Tibial artery (tissue), 4 donors: Measurements from ENCODE around the gene SPOCK3.

Source experiments
- DNase-seq, 2 donors: peaks; one replicate each; pipeline ENCODE4 v3.0.0-alpha.2; 2019
- H3K27ac ChIP-seq, 2 donors: fragments of 200-600 bp; sonication (generic) in 1 of 2; 1 replicate in 1 of 2; 2 replicates in 1 of 2; pipeline ENCODE4 v1.5.1; 2018 to 2019; ENCODE audit warnings: mild to moderate bottlenecking in 1 of 2
- H3K27me3 ChIP-seq, 2 donors: fragments of 200-600 bp; sonication (generic) in 1 of 2; one replicate each; pipeline versions ENCODE4 v1.5.1 to v1.6.0; 2016 to 2019
- H3K36me3 ChIP-seq, 3 donors: fragments of 200-600 bp; sonication (generic) in 2 of 3; one replicate each; pipeline ENCODE4 v1.5.1; 2016 to 2019; ENCODE audit warnings: mild to moderate bottlenecking in 2 of 3
- H3K4me1 ChIP-seq, 4 donors: fragments of 200-600 bp; sonication (generic) in 2 of 4; 1 replicate in 3 of 4; 2 replicates in 1 of 4; pipeline ENCODE4 v1.5.1; 2016 to 2019
- H3K4me3 ChIP-seq, 2 donors: fragments of 200-600 bp; sonication (generic) in 1 of 2; 1 replicate in 1 of 2; 2 replicates in 1 of 2; pipeline ENCODE4 v1.5.1; 2018 to 2019; ENCODE audit warnings: mild to moderate bottlenecking in 2 of 2
- H3K9me3 ChIP-seq, 3 donors: fragments of 200-600 bp; sonication (generic) in 1 of 3; one replicate each; pipeline ENCODE4 v1.5.1; 2016 to 2019
- intact Hi-C: fragments of 100-400 bp; cut with DNase I; formaldehyde crosslinking; loops from one replicate; pipeline ENCODE4 v1.15.0; 2023; ENCODE audit warnings: low total_unique reads
- TF ChIP-seq, protein P1 (sequence below), 2 experiments: fragments of 200-600 bp in 1 of 2; fragments of 450-650 bp in 1 of 2; IDR thresholded peaks; one replicate each; pipeline ENCODE4 v1.5.1; 2017 to 2019; ENCODE audit warnings: antibody characterized with exemption in 2 of 2, mild to moderate bottlenecking in 1 of 2, moderate library complexity in 1 of 2

Gene SPOCK3

DNA sequence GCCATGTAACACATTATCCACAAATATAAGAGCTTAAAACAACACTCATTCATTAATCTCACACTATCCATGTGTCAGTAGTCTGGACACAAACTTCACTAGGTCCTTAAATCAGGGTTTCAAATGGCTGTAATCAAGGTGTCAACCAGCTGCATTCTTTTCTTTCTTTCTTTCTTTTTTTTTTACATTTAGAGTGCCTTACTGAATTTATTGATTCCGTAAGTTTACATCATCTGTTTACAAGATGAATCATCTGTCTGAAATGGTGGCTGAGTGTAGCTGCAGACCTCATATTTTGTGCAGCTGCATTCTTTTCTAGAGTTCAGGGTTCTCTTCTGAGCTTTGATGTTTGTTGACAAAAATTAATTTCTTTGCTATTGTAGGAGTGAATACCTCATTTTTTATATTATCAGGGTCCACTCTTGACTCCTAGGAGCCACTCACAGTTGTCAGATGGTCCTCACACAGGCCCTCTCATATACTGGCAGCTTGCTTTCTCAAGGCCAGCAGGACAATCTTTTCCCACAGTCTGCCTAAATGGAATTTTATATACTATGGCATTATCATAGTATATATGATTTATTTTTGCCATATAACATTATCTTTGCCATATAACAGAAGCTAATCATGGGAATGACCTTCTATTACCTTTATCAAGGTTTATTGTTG lies 37.8 kb downstream of the SPOCK3 start:
- no peaks in the 10 kb centered on the region for H3K4me1 ChIP-seq
- H3K4me3 ChIP-seq, result no peak overlapping the region
- intact Hi-C loops, result no loop called here
- no peak overlapping the region for H3K27ac ChIP-seq
- TF ChIP-seq, protein P1, sequence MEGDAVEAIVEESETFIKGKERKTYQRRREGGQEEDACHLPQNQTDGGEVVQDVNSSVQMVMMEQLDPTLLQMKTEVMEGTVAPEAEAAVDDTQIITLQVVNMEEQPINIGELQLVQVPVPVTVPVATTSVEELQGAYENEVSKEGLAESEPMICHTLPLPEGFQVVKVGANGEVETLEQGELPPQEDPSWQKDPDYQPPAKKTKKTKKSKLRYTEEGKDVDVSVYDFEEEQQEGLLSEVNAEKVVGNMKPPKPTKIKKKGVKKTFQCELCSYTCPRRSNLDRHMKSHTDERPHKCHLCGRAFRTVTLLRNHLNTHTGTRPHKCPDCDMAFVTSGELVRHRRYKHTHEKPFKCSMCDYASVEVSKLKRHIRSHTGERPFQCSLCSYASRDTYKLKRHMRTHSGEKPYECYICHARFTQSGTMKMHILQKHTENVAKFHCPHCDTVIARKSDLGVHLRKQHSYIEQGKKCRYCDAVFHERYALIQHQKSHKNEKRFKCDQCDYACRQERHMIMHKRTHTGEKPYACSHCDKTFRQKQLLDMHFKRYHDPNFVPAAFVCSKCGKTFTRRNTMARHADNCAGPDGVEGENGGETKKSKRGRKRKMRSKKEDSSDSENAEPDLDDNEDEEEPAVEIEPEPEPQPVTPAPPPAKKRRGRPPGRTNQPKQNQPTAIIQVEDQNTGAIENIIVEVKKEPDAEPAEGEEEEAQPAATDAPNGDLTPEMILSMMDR (IDR thresholded peaks at IDR 0.05), result no peak
- H3K27me3 ChIP-seq, result no peaks in the 10 kb centered on the region
- H3K36me3 ChIP-seq, result no peaks in the 10 kb centered on the region
- DNase-seq, result no peak
- H3K9me3 ChIP-seq, result no peaks in the 10 kb centered on the region

GRCh38 chr4:167190379-167190778 lies 43.9 kb downstream of the SPOCK3 start:
- DNase-seq, result no peak
- Histone ChIP-seq H3K4me1 (no peaks in the 10 kb centered on the region), H3K27me3 (no peaks in the 10 kb centered on the region), H3K36me3 (no peaks in the 10 kb centered on the region), H3K4me3 (no peak overlapping the region), H3K27ac (no peak overlapping the region), H3K9me3 (no peaks in the 10 kb centered on the region)
- intact Hi-C loops, result no loop called here
- TF ChIP-seq, protein P1 (IDR thresholded peaks at IDR 0.05), result no peak

DNA sequence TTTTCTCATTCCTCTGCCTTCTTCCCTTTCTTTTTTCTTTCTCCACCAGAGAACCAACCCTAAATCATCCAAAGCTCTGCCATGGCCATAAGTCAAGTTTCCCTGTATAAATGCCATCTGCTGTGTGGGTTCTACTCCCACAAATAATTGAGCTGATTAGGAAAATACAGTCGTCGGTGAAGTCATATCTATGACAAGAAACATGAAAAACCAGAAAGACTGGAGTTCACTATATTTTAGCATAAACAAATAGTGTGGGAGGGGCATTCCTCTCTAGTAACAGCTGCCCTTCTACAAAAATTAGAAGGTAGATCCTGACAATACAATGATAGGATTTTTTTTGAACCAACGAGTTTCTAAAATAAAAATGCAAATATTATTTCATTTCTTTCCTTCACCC lies 48.8 kb downstream of the SPOCK3 start:
- no peaks in the 10 kb centered on the region for H3K27me3 ChIP-seq
- no peaks in the 10 kb centered on the region for H3K9me3 ChIP-seq
- TF ChIP-seq, protein P1 (IDR thresholded peaks at IDR 0.05), result no peak
- no peak overlapping the region for H3K4me3 ChIP-seq
- H3K4me1 ChIP-seq, result no peaks in the 10 kb centered on the region
- intact Hi-C loops, result no loop called here
- no peak overlapping the region for H3K27ac ChIP-seq
- no peaks in the 10 kb centered on the region for H3K36me3 ChIP-seq
- no peak for DNase-seq

- Histone ChIP-seq H3K27ac (no peak overlapping the region), H3K4me1 (no peaks in the 10 kb centered on the region), H3K27me3 (no peaks in the 10 kb centered on the region), H3K4me3 (no peak overlapping the region), H3K36me3 (no peaks in the 10 kb centered on the region), H3K9me3 (no peaks in the 10 kb centered on the region)
- no peak for DNase-seq
- intact Hi-C loops, result no loop called here
- TF ChIP-seq, protein P1 (IDR thresholded peaks at IDR 0.05), result no peak
These were observed 51.3 kb downstream of the SPOCK3 start for GRCh38 chr4:167183036-167183435.

GRCh38 chr4:167177925-167178324 lies 56.4 kb downstream of the SPOCK3 start:
- no peaks in the 10 kb centered on the region for H3K27me3 ChIP-seq
- H3K36me3 ChIP-seq, result no peaks in the 10 kb centered on the region
- no peak for DNase-seq
- intact Hi-C loops, result no loop called here
- no peak overlapping the region for H3K27ac ChIP-seq
- TF ChIP-seq, protein P1 (IDR thresholded peaks at IDR 0.05), result no peak
- H3K4me3 ChIP-seq, result no peak overlapping the region
- H3K9me3 ChIP-seq, result no peaks in the 10 kb centered on the region
- H3K4me1 ChIP-seq, result no peaks in the 10 kb centered on the region
